ENCODE results near the gene SLC37A1.

Gene SLC37A1

GRCh38 chr21:42479582-42479981 is 34.1 kb upstream of the SLC37A1 start:
- no peak for DNase-seq

GRCh38 chr21:42480736-42481135 is 32.9 kb upstream of the SLC37A1 start:
- no peak for DNase-seq

- DNase-seq, result no peak
Measured at GRCh38 chr21:42481169-42481568, 32.5 kb upstream of the SLC37A1 start.

- no peak for DNase-seq
Measured at GRCh38 chr21:42484966-42485365, 28.7 kb upstream of the SLC37A1 start.

- no peak for DNase-seq
Measured at GRCh38 chr21:42486072-42486471, 27.6 kb upstream of the SLC37A1 start.

- DNase-seq, result no peak
Measured at GRCh38 chr21:42486531-42486930, 27.1 kb upstream of the SLC37A1 start.

- DNase-seq, result no peak
Measured at GRCh38 chr21:42489006-42489563, 24.6 kb upstream of the SLC37A1 start.

- no peak for DNase-seq
Measured at GRCh38 chr21:42489991-42490390, 23.7 kb upstream of the SLC37A1 start.

GRCh38 chr21:42490720-42491119 is 22.9 kb upstream of the SLC37A1 start:
- no peak for DNase-seq

- DNase-seq, result no peak
Measured at GRCh38 chr21:42491328-42491727, 22.3 kb upstream of the SLC37A1 start.

GRCh38 chr21:42492201-42492600 is 21.5 kb upstream of the SLC37A1 start:
- no peak for DNase-seq

GRCh38 chr21:42493109-42494060 is 20.3 kb upstream of the SLC37A1 start:
- DNase-seq, result no peak

- no peak for DNase-seq
Measured at GRCh38 chr21:42495027-42495426, 18.6 kb upstream of the SLC37A1 start.

- DNase-seq, result no peak
Measured at GRCh38 chr21:42495765-42496119, 17.9 kb upstream of the SLC37A1 start.

- peak; percentile 98 for DNase-seq
Measured at GRCh38 chr21:42496120-42496838, 17.4 kb upstream of the SLC37A1 start, which contains the start of gene RSPH1. RSPH1 (minus strand) TSS chr21:42496224; CDS start chr21:42496186, 38 bp downstream.

GRCh38 chr21:42496839-42497202 is 16.8 kb upstream of the SLC37A1 start:
- DNase-seq, result no peak

GRCh38 chr21:42498012-42498411 is 15.6 kb upstream of the SLC37A1 start:
- no peak for DNase-seq

GRCh38 chr21:42499444-42500112 is 14.1 kb upstream of the SLC37A1 start:
- DNase-seq, result peak; percentile 75

GRCh38 chr21:42500225-42500624 is 13.4 kb upstream of the SLC37A1 start:
- no peak for DNase-seq

GRCh38 chr21:42500736-42501135 is 12.9 kb upstream of the SLC37A1 start:
- DNase-seq, result no peak

- DNase-seq, result no peak
Measured at GRCh38 chr21:42503711-42504110, 9.9 kb upstream of the SLC37A1 start.

GRCh38 chr21:42505090-42505726 is 8.4 kb upstream of the SLC37A1 start:
- DNase-seq, result no peak

- DNase-seq, result no peak
Measured at GRCh38 chr21:42507418-42507817, 6.2 kb upstream of the SLC37A1 start.
